ENCODE data around the gene THSD8.

Gene THSD8

DNA sequence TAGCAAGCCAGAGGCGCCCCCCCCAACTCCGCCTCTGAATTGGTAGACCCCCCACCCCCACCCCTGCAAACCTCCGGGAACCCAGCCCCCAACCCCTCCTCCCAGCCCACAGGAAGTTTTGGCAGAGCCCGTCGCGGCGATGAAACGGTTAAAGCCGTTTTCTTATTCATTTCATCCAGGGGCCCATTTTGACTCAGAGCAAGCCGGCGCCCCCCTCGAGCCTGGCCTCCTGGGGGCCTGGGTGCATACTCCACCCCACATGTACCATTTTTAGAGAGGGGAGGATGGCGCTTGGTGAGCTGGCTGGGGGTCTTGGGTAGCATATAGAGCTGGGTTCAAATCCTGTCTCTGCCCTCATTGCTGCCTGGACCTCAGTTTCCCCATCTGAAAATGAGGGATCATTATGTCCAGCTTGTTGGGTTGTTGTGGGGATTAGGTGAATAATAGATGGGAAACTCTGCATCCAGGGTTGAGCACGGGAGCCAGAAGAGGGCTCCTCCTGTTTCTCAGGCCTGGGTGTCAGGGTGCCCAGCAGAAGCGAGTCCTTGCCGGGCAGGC, 18.5 kb upstream of the THSD8 start:
- H3K9ac ChIP-seq (ENCODE audit: low read depth, low read length), result no peak overlapping the region

DNA sequence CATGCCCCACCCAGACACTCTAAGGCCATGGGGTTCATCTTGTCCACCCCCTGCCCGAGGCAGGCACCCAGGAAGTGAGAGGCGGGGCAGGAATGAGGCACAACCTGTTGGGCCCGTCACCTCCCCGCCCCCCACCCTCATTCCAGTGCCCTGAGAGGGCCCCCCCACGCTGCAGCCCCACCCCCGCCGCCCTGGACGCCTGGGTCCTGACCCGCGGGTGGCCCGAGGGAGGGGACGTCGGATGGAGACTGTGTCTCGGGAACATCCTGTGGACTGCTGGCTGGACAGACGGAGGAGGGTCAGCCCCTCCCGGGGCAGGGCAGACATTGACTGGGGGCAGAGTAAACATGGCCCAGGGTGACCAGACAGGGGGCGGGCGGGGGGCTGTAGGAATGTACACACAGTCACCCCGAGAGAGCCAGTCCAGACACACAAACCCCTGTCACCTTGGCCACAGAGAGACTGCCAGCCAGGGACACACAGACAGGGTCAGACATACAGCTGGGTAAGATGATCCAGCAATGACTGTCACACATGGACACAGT, 17.9 kb upstream of the THSD8 start:
- Histone ChIP-seq H3K27me3 (ENCODE audit: control insufficient read depth, insufficient read depth, low read length) (no peaks in the 10 kb centered on the region), H3K9me3 (ENCODE audit: control insufficient read depth, insufficient read depth, low read length) (no peaks in the 10 kb centered on the region), H3K36me3 (ENCODE audit: control insufficient read depth, insufficient read depth, low read length) (no peaks in the 10 kb centered on the region), H3K4me3 (ENCODE audit: low read depth, low read length) (peak overlapping the region; percentile 37), H3K9ac (ENCODE audit: low read depth, low read length) (no peak overlapping the region), H3K4me1 (ENCODE audit: control insufficient read depth, insufficient read depth, low read length) (peaks cover 16% of the 10 kb centered on the region)

More for the DNA sequence above, 18.5 kb upstream of the THSD8 start:
- Histone ChIP-seq H3K4me3 (ENCODE audit: low read depth, low read length) (peak overlapping the region; percentile 37), H3K4me1 (ENCODE audit: control insufficient read depth, insufficient read depth, low read length) (peaks cover 18% of the 10 kb centered on the region), H3K9me3 (ENCODE audit: control insufficient read depth, insufficient read depth, low read length) (no peaks in the 10 kb centered on the region), H3K27me3 (ENCODE audit: control insufficient read depth, insufficient read depth, low read length) (no peaks in the 10 kb centered on the region), H3K36me3 (ENCODE audit: control insufficient read depth, insufficient read depth, low read length) (no peaks in the 10 kb centered on the region)

DNA sequence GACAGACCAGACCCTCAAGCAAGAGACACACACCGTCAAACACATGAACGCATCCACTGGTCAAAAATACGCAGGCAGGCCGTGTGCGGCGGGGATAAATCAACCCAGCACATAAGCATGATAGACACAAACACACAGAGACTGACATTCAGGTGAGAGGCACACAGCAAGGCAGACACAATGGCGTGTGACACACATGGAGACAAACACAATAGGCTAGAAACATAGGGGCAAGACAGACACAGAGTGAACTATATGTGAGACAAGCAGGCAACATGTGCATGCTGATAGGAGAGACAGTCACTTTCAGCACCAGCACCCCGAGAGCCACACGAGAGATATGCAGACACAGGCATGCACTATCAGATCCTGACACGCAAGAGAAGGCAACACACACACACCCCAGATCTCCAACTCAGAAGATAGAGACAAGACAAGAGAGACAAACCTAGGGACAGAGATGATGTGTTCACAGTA, 17.4 kb upstream of the THSD8 start:
- Histone ChIP-seq H3K9ac (ENCODE audit: low read depth, low read length) (no peak overlapping the region), H3K9me3 (ENCODE audit: control insufficient read depth, insufficient read depth, low read length) (no peaks in the 10 kb centered on the region), H3K27me3 (ENCODE audit: control insufficient read depth, insufficient read depth, low read length) (no peaks in the 10 kb centered on the region), H3K4me1 (ENCODE audit: control insufficient read depth, insufficient read depth, low read length) (peaks cover 12% of the 10 kb centered on the region), H3K4me3 (ENCODE audit: low read depth, low read length) (no peak overlapping the region), H3K36me3 (ENCODE audit: control insufficient read depth, insufficient read depth, low read length) (no peaks in the 10 kb centered on the region)

DNA sequence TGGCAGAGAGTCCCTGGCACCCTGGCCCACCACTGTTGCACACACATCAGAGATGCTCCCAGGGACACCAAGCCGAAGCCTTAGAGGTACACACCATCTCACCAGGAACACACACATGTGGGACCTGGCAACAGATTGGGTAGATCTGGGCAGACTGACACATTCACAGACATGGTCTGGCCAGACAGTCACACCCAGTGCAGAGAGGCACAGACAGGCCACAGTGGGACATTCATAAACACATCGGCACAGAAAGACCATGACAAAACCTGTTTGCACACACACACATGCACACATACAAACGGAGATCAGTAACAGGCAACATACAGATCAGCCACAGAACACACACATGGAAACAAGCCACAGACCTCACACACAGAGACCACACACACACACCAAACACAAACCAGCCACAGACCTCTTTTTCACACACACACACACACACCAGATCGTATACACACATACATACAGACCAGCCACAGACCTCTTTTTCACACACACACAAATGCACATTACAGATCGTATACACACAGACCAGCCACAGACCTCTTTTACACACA, 16.9 kb upstream of the THSD8 start:
- Histone ChIP-seq H3K36me3 (ENCODE audit: control insufficient read depth, insufficient read depth, low read length) (no peaks in the 10 kb centered on the region), H3K9ac (ENCODE audit: low read depth, low read length) (no peak overlapping the region), H3K4me3 (ENCODE audit: low read depth, low read length) (no peak overlapping the region), H3K27me3 (ENCODE audit: control insufficient read depth, insufficient read depth, low read length) (no peaks in the 10 kb centered on the region), H3K9me3 (ENCODE audit: control insufficient read depth, insufficient read depth, low read length) (no peaks in the 10 kb centered on the region), H3K4me1 (ENCODE audit: control insufficient read depth, insufficient read depth, low read length) (peaks cover 11% of the 10 kb centered on the region)

DNA sequence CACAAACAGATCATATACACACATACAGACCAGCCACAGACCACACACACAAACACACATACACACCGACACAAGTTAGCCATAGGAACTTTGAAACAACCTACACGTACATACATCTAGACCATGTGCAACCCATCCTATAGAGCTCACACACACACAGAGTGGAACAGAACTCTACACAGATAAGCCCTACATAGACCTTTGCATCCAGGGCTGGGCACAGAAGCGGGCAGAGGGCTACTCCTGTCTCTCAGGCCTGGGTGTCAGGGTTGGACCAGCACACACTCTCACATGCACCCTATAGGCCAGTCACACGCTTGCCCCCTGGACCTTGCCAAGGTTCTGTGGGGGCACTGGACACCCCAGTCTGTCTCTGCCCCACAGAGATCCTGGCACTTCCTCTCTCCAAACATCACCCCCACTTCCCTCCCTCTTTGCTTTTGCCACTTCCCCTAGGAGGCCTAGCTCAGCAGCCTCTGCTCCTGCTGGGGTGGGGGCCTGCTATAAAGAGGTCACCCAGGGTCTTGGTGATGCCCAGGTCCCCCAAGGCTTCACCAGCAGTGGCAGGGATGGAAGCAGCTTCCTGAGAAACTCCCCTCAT, 16.3 kb upstream of the THSD8 start:
- Histone ChIP-seq H3K36me3 (ENCODE audit: control insufficient read depth, insufficient read depth, low read length) (no peaks in the 10 kb centered on the region), H3K9me3 (ENCODE audit: control insufficient read depth, insufficient read depth, low read length) (no peaks in the 10 kb centered on the region), H3K9ac (ENCODE audit: low read depth, low read length) (no peak overlapping the region), H3K4me3 (ENCODE audit: low read depth, low read length) (no peak overlapping the region), H3K27me3 (ENCODE audit: control insufficient read depth, insufficient read depth, low read length) (no peaks in the 10 kb centered on the region), H3K4me1 (ENCODE audit: control insufficient read depth, insufficient read depth, low read length) (peaks cover 14% of the 10 kb centered on the region)

DNA sequence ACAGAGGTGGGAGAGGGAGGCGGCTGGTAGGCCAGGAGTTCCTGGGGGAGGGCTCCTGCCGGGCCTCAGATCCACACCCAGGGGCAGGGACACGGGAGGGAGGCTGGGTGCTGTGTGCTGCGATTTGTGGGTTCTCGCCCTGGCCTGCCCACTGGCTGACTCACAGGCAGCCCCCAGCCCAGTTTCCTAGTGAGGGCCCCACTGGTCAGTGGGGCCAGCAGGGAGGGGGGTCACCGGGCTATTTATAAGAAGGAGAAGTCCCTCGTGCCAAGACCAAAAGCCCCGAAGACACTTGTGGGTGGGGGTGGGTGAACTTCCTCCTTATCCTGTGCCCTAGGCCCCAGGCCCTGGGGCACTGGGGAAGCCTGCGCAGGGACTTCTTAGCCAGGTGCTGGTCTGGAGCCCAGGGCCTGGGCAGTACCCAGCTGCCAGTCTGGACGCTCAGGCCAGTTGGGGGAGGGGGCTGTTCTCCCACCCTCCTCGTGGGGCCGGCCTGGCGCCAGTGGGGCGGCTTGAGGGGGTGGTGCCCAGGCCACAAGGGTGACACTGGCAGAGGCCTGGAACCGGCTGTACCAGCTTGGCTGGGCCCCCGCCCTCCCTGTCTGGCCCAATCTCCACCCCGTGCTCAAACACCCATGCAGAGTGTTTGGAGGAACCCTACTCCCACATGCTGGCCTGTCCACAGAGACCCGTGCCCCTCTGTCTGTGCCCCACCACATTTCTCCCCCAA, 15.6 kb upstream of the THSD8 start:
- peaks cover 17% of the 10 kb centered on the region for H3K4me1 ChIP-seq (ENCODE audit: control insufficient read depth, insufficient read depth, low read length)

DNA sequence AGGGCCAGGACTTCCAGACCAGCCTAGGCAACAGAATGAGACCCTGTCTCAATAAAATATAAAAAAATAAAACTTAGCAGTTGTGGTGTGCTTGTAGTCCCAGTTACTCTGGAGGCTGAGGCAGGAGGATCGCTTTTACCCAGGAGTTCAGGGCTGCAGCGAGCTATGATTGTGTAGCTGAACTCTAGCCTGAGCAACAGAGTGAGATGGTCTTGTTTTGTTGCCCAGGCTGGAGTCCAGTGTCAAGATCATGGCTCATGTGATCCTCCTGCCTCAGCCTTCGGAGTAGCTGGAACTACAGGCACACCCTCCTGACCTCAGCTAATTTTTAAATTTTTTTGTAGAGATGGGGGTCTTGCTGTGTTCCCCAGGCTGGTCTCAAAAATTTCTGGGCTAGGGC, 14.9 kb upstream of the THSD8 start:
- Histone ChIP-seq H3K4me1 (ENCODE audit: control insufficient read depth, insufficient read depth, low read length) (peaks cover 17% of the 10 kb centered on the region), H3K9ac (ENCODE audit: low read depth, low read length) (no peak overlapping the region), H3K27me3 (ENCODE audit: control insufficient read depth, insufficient read depth, low read length) (peaks cover 3% of the 10 kb centered on the region), H3K36me3 (ENCODE audit: control insufficient read depth, insufficient read depth, low read length) (no peaks in the 10 kb centered on the region), H3K9me3 (ENCODE audit: control insufficient read depth, insufficient read depth, low read length) (no peaks in the 10 kb centered on the region), H3K4me3 (ENCODE audit: low read depth, low read length) (no peak overlapping the region)

More for the DNA sequence above, 15.6 kb upstream of the THSD8 start:
- Histone ChIP-seq H3K9me3 (ENCODE audit: control insufficient read depth, insufficient read depth, low read length) (no peaks in the 10 kb centered on the region), H3K27me3 (ENCODE audit: control insufficient read depth, insufficient read depth, low read length) (peaks cover 3% of the 10 kb centered on the region), H3K4me3 (ENCODE audit: low read depth, low read length) (no peak overlapping the region), H3K9ac (ENCODE audit: low read depth, low read length) (no peak overlapping the region), H3K36me3 (ENCODE audit: control insufficient read depth, insufficient read depth, low read length) (no peaks in the 10 kb centered on the region)

DNA sequence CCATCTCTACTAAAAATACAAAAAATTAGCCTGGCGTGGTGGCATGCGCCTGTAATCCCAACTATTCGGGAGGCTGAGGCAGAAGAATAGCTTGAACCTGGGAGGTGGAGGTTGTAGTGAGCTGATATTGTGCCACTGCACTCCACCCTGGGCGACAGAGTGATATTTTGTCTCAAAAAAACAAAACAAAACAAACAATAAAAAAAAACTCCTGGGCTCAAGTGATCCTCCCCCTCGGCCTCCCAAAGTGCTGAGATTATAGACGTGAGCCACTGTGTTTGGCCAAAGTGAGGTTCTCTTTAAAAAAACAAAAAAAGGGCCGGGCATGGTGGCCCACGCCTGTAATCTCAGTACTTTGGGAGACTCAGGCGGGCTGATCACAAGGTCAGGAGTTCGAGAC, 14.4 kb upstream of the THSD8 start:
- no peaks in the 10 kb centered on the region for H3K9me3 ChIP-seq (ENCODE audit: control insufficient read depth, insufficient read depth, low read length)
- peaks cover 3% of the 10 kb centered on the region for H3K27me3 ChIP-seq (ENCODE audit: control insufficient read depth, insufficient read depth, low read length)
- H3K36me3 ChIP-seq (ENCODE audit: control insufficient read depth, insufficient read depth, low read length), result no peaks in the 10 kb centered on the region
- H3K4me1 ChIP-seq (ENCODE audit: control insufficient read depth, insufficient read depth, low read length), result peaks cover 17% of the 10 kb centered on the region
- H3K9ac ChIP-seq (ENCODE audit: low read depth, low read length), result no peak overlapping the region
- no peak overlapping the region for H3K4me3 ChIP-seq (ENCODE audit: low read depth, low read length)

DNA sequence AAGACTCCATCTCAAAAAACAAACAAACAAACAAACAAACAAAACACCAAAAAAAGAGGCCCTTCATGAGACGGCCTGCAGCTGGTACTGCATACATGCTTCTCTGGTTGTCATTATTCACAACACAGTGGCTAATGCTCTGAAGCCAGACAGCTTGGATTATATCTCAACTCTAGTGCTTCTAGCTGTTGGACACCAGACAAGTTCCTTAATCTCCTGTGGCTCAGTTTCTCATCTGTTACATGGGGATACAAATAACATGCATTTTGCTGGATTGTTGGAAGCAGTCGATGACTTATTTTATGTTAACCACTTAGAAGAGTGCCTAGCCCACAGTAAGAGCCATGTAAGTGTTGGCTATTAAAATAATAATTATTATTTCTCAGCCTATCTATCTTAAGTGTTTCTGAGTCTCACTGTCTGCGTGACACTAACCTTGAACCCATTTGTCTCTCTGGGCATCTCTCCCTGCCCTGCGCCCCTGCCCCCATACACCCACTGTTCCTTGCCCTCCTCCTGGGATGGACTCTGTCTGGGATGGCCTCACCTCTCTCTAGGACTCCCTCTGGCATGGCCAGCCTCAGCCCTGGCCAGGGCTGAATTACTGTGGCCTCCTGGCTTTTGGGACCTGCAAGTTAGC, 13.7 kb upstream of the THSD8 start:
- Histone ChIP-seq H3K9ac (ENCODE audit: low read depth, low read length) (no peak overlapping the region), H3K4me1 (ENCODE audit: control insufficient read depth, insufficient read depth, low read length) (peaks cover 17% of the 10 kb centered on the region), H3K4me3 (ENCODE audit: low read depth, low read length) (no peak overlapping the region)

DNA sequence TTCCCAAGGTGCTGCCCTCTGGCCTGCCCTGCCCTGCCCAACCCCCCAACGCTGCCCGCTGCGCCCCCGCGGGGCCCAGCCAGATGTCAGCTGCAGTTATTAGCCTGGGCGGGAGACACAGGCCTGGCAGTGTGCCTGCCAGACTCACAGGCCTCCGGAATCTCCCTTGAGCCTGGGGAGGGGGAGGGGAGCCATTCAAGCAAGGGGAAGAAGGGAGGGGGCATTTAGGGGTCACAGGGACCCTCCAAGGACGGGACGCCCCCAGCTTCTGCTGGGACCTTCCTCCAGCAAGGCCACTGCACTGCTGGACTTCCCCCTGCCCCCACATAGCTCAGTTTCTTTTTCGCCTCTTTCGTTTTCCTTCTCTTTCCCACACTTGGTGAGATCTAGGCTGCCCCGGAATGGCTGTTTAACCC, 13.2 kb upstream of the THSD8 start:
- Histone ChIP-seq H3K4me3 (ENCODE audit: low read depth, low read length) (peak overlapping the region; percentile 53), H3K9ac (ENCODE audit: low read depth, low read length) (no peak overlapping the region), H3K4me1 (ENCODE audit: control insufficient read depth, insufficient read depth, low read length) (peaks cover 14% of the 10 kb centered on the region)

More for the DNA sequence above, 13.7 kb upstream of the THSD8 start:
- peaks cover 3% of the 10 kb centered on the region for H3K27me3 ChIP-seq (ENCODE audit: control insufficient read depth, insufficient read depth, low read length)
- H3K36me3 ChIP-seq (ENCODE audit: control insufficient read depth, insufficient read depth, low read length), result no peaks in the 10 kb centered on the region
- no peaks in the 10 kb centered on the region for H3K9me3 ChIP-seq (ENCODE audit: control insufficient read depth, insufficient read depth, low read length)

DNA sequence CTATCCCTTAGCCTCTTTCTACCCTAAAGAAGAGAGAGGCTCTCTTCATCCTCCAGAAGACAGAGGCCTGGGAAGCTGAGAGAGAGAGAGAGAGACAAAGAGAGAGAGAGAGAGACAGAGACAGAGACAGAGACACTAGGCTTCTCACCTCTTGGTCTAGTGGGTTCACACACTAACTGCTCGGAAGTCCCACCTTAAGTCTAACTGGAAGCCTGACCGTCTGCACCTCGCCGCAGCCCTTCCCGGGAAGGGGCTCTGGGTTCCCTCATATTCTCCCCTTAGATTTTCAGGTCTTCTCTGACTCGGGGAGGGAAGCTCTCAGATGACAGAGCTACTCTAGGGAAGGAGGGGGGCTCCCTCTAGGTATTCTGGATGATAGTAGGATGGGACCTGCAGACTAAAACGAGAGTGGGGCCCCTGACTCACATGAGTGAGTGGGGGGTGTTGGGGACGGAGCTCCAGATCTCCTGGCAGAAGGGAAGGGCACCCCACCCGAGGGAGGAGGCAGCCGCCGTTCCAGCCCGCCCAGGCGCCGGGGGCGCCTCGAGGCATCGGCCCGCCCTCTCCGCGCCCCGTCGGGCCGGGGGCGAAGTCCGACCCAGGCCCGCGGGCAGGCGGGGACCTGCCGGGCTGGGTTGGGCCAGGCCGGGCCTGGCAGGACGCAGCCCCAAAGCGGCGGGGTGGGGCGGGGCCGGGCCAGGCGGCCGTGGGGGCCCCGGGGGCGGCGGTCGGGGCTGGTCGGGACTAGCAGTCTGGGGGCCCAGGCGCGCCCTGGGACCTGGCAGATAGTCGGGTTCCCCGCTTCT, 12.6 kb upstream of the THSD8 start:
- H3K36me3 ChIP-seq (ENCODE audit: control insufficient read depth, insufficient read depth, low read length), result no peaks in the 10 kb centered on the region
- no peaks in the 10 kb centered on the region for H3K9me3 ChIP-seq (ENCODE audit: control insufficient read depth, insufficient read depth, low read length)
- H3K9ac ChIP-seq (ENCODE audit: low read depth, low read length), result no peak overlapping the region
- peaks cover 3% of the 10 kb centered on the region for H3K27me3 ChIP-seq (ENCODE audit: control insufficient read depth, insufficient read depth, low read length)
- H3K4me3 ChIP-seq (ENCODE audit: low read depth, low read length), result peak overlapping the region; percentile 53
- peaks cover 15% of the 10 kb centered on the region for H3K4me1 ChIP-seq (ENCODE audit: control insufficient read depth, insufficient read depth, low read length)

More for the DNA sequence above, 13.2 kb upstream of the THSD8 start:
- H3K27me3 ChIP-seq (ENCODE audit: control insufficient read depth, insufficient read depth, low read length), result peaks cover 3% of the 10 kb centered on the region
- H3K9me3 ChIP-seq (ENCODE audit: control insufficient read depth, insufficient read depth, low read length), result no peaks in the 10 kb centered on the region
- H3K36me3 ChIP-seq (ENCODE audit: control insufficient read depth, insufficient read depth, low read length), result no peaks in the 10 kb centered on the region
